Activated CD4-positive, CD25-positive, alpha-beta regulatory T cell (primary cell): ENCODE data around the gene SYNPR.
"Not testable (repeated sequence)": the region's sequence is repeated elsewhere in the genome, so short reads cannot be mapped to it uniquely, and the experiment has no call there.

Experiments
- DNase-seq, 4 experiments: peaks; one replicate each; lab custom pipeline; 2025; lab: John Stamatoyannopoulos, UW

The SYNPR gene

DNA sequence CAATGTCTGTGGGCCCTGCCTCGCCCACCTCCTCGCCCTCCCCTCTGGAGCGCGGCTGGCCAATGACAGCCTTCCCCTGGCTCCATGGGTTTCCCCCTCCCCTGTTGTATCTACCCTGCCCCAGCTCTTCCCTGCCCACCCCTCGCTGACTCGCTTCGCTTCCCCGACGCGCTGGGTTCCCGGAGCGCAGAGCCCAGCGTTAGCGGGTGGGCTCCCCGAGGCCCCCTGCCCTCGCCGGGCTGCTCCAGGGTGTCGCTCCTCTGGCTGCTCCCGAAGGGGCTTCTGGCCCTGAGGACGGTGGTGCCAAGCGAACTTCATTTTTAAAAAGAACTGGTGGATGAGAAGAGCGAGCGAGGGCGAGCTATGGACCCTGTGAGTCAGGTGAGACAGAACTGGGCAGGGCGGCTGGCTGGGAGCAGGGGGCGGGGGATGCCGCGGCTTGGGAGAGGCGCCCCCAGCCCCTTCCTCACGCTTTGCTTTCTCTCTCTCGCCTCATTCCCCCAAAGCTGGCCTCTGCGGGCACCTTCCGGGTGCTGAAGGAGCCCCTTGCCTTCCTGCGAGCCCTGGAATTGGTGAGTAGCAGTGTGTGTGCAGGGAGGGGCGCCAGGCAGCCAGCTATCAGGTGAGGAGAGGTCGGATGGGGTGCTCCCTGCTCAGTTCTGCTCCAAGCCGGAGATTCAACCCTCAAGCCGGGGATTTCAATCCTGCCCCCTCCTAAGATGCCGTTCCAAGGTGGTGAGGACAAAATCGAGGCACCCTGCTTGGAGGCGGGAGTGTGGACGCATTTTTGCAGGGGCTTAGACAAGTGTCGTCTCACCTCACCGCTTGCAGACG is at the start of gene SYNPR:
Gene SYNPR, plus strand, starts transcription at position 138 of the 834 bp plus-strand sequence.
- DNase-seq: no peak

DNA sequence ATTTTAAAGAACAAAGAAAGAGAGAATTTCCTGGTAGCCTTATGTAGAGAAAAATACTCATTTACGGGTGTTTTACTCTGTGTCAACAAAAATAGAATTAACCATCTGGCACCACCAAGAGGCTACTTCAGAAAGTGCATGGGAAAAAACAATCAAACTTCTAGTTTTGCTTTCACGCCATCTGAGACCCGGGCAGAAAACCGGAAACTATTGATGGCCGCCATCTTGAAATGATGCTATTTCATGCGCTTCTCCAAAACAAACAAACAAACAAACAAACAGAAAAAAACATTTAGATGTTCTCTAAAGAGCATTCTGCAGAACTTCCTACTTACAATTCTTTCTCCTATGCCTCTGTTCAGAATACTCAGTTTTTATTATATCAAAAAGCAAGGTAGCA is 49.4 kb upstream of the SYNPR start:
- DNase-seq: no peak

DNA sequence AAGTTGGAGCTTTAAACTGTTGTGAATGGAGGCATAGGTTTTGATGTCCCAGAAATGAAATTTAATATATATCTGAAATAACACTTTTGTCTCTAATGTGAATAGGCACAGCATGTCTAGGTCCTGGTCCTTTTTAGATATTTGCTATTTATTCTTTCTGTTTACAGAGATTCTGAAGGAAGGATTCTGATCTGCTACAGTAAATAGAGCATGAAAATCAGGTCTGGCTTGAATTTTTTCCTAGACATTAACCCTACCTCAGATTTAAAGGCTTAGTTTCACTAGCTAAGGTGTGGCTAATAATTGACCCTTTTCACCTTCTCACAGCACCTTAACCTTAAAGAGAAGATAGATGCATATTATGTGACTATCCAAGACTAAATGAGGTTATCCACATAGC is 48.0 kb upstream of the SYNPR start:
- no peak for DNase-seq

DNA sequence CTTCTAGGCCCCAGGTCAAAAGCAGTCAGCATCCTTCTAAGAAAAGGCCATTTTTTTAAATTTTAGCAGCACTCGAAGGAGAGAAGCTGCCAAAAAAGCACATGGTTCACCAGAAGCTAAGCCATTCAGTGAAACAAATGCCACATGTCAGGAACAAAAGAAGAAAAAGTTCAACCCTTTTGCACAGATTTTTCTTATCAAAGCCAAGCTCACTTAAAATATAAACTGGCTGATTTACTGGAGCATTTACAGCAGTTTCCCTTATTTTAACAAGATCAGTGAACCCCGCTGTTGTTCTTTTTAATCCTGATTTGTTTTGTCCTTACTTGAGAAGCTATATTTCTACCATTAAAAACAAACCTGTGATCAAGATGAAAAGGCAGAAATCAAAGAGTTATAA is 46.5 kb upstream of the SYNPR start:
- DNase-seq: no peak

DNA sequence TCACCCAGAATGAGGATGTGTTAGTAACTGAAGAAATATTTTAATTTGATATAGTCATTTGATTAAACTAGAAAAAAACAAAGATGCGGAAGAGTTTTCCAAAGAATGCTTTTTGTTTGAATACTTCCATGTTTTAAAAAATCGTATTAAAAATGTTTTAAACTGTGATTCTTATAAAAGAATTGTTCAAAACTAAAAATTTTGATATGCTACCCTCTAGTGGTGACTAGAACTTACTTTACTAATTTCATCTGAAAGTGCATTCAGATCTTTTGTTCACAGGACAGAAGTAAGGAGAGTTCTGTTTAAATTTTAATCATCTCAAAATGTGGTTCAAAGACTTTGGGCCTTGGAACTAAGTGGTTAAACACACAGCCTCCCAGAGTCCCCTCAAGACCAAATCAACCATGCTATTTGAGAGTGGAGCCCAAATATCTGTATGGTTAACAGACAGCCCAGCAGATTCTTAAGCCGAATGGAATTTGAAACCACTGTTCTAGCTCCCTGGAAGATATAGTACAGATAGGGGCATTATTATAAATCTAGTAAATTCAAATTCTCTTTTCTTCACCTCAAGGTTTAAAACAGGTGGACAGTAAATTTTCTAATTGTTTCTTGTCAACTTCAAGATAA is 45.2 kb upstream of the SYNPR start:
- no peak for DNase-seq

DNA sequence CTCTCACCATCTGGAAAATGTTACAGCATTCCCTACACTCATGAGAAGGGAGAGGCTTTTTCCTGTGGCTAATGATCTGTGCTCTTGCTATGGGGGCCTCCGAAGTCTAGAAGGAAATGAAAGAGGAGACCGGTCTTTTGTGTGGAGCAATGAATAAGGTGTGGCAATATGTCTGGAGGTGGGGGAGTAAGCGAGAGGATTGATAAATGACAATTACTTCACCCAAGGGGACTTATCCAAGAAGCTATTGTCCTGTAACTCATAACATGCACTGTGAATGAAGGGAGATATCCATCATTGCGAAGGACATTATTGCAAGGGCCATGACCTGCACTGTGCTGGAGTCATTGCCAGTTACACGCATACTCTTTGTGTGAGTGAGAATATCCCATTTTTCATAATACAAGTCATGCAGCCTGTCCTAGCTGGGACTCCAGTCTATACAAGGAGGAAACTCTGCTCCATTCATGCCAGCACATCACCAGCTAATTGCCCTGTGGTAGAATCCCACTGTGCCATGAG is 37.7 kb upstream of the SYNPR start:
- DNase-seq: no peak

DNA sequence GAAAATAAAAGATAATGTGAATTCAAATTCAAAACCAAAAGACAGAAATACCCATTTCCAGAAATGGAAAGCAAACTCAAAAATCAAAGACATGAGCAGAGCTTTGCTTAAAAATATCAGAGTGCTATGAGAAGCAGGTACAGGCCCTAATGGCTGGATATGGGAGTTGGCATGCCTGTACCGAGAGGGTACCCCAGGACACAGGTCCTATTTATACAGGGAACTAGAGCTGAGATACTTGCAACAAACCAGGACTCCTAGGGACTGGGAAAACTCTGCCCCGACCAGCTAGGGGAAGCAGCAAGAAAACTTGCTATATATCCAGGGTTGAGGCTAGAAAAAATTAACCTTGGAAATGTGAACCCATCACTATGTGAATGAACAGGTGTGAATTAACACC is 36.0 kb upstream of the SYNPR start:
- DNase-seq: no peak

DNA sequence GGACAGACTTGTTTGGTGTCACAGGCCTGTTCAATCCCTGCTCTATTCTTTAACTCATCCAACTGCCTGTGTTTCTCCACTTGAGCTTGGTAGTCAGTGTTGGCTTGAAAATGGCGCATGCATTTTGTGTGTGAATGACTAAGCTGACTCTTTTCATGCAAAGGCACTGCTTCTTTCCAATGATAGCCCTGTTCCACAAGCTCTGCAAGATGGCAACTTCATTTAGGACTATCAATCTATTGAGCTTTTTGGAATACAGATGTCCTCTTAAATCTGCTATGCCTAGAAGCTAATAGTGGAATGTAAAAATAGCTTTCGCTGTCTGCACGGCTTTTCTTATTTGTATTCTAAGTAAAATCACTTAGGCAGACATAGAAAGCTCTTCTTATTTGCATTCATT is 33.6 kb upstream of the SYNPR start:
- DNase-seq: no peak

DNA sequence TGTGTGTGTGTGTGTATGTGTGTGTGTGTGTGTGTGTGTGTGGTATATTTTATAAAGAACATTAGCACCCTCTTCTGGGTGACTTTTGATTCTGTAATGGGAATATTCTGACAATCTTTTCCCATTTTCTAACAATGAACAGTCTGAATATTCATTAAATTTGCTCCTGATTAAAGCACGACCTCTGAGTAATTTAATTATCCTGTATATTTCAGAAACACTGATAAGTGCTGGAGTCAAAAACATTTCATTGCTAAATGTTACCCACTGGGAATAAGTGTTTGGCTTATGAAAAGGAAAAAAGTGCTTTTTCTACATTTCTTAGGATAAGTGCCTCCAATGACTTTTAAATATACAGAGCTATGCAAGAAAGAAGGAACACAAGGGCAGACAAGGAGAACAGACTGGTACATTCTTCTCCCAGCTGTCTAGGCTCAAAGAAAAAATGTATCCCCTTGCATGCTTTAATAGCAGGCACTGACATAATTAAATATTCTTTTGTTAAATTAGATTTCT is 32.3 kb upstream of the SYNPR start:
- DNase-seq: no peak

DNA sequence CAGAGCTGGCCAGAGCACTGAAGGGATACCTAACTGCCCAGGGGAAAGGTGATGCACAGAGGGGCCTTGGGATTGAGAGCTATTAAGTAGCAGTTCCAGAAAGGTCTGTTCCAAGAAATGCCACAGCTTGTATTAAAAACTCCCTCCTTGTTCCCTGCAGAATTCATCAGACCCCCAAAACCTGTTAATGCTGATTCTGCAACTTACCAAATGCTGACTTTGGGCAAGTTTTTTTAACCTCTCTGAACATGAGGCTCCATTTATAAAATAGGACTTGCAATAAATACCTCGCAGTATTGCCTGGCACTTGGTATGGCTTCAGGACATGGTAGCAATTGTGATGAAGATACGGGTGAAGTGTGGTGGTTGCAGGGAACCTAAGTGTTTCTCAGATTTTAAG is 30.1 kb upstream of the SYNPR start:
- no peak for DNase-seq

DNA sequence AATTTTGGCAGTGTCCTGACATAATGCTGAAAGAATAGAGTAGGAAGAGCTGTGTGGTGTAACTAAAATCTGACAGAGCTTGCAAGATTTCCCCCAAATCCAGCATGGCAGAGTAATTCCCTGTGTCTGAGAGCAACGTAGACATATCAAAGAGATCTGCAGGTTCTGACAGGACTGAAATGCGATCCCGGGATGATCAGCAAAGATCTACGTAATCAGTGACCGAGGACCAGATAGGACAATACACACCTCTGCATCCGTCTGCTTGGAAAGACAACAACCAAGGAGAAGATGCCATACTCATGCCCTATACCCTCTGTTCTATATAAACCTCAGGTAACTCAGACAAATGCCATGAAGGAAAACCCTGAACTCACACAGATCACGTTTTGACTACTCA is 26.6 kb upstream of the SYNPR start:
- DNase-seq: no peak

DNA sequence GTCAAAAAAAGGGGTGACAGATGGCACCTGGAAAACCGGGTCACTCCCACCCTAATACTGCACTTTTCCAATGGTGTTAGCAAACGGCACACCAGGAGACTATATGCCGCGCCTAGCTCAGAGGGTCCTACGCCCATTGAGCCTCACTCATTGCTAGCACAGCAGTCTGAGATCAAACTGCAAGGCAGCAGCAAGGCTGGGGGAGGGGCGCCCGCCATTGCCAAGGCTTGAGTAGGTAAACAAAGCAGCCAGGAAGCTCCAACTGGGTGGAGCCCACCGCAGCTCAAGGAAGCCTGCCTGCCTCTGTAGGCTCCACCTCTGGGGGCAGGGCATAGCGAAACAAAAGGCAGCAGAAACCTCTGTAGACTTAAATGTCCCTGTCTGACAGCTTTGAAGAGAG is 22.3 kb upstream of the SYNPR start:
- DNase-seq: not testable (repeated sequence)

DNA sequence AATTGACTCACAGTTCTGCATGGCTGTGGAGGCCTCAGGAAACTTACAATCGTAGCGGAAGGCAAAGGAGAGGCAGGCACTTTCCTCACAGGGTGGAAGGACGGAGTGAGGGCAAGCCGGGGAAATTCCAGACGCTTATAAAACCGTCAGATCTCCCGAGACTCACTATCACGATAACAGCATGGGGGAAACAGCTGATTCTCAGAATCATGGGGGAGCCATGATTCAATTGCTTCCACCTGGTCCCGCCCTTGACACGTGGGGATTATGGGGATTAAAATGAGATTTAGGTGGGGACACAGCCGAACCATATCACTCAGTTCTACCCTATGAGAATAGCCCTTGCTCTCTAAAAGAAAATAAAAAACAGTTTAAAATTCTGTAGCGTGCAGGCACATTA is 13.4 kb upstream of the SYNPR start:
- no peak for DNase-seq

DNA sequence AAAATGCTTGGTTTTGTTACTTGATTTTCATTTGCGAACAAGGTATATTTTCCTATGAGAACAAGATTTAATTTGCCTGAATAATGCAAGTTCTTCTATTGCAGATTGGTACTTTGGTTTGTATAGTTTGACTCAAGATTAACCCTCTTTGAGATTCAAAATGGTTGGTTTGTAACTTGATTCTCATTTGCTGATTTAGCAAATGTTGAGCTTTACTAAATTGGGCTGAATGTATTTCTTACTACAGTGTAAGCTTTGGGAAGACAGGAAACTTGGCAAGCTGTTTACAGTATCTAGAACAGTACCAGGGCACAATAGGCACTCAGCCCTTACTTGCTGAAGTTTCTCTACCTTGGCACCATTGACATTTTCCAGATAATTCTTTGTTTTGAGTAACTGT is 3.7 kb upstream of the SYNPR start:
- DNase-seq: no peak

DNA sequence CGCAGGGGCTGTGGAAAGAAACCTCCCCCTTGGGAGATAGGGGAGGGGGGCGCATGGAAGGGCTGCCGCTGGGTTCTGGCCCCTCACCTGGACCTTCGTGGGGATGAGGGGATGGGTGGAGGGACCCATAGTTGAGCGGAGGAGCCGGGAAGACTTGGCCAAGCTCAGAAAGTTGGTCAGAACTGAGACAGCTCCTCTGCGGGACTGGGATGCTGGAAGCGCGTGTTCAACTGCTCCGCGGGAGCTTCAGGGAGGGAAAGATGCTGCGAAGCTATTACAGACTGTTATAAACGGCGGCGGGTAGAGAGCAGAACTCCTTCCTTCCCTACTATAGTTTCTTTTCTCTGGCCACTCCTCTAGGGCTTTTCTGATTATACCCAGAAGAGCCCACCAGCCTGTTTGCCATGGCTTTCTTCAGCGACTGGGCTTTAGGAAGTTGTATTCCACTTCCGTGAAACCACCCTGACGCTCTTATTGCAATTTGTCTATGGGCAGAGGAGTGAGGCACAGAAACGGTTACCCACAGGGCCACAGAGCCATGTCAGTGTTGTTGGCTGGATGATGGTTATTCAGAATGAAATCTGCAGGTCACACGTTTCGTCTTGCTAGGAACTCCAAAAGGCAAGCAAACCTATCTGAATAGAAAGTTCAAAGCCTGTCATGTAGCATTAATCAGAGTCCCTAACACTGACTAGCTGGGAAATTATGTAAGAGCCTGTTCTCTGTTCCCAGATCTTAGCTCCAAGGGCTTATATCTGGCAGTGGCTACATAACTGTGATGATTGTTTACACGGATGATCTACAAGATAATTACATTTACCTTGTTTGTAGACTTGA is 1.1 kb downstream of the SYNPR start:
- no peak for DNase-seq

DNA sequence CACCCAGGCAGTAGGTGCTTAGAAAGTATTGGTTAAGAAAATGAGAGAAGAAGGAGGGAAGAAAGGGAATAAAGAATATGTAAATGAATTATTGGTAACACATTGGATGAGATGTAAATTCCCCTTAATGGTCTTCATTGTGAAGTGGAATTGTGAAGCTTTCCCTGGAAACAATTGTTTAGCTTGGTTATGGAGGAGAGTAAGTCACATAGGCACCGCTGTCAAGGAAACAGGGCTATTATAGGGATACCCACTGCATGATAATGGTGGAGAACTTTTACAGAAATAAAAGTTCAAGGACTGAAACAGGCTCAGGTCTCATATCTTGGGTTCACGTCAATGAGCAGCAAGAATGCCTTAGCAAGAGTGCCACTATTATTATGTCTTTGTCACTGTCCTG is 9.5 kb downstream of the SYNPR start:
- DNase-seq: no peak

DNA sequence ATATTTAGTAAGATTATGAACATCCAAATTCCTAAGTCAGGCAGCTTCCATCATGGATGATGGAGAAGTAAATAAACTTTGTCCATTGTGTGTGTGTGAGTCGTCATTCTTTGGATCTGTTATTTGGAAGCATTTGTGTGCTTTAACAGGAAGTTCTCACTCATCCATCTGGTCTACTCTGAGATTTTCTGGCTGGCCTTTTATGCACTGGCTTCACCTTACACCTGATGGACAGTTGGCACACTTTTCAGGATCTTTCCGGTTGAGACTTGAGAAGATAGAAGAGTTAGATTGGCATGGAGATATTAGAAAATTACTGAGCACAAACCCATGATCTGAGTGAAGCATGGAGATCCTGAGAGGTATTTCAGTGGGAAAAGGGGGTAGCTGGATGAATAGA is 12.6 kb downstream of the SYNPR start:
- no peak for DNase-seq

DNA sequence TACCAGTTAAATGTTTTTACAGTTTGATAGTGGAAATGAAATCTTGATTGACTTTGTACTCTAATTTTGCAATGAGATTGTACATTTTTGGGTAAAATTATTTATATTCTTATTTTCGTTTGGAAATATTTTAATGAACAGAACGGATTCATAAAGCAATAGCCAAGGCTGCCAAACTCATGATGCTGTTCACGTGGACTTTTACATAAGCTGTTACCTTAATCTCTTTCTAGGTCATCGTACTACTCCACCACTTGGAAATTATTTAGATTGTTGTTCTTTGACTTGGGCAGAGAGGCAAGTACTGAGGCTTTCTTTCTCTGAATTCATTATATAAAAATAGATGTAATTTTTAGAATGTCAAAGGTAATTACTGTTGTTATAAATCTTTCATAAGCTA is 16.2 kb downstream of the SYNPR start:
- DNase-seq: no peak

DNA sequence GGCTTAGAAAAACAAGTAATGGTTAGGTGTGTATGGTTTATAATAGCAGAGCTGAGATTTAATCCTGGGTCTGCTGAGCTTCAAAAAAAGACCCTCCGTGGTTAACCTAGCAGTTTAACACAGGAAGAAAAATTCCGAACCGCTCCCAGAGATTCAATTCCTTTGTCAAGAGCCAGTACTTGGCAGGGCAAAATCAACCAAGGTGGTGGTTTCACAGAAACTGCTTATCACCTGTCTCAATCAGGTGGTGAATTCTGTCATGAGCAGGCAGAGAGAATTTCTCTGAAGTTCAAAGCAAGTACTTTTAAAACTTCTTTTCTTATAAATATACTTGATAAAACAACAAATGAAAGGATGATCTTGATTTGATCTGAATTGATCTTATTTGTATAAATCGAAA is 17.2 kb downstream of the SYNPR start:
- DNase-seq: no peak

DNA sequence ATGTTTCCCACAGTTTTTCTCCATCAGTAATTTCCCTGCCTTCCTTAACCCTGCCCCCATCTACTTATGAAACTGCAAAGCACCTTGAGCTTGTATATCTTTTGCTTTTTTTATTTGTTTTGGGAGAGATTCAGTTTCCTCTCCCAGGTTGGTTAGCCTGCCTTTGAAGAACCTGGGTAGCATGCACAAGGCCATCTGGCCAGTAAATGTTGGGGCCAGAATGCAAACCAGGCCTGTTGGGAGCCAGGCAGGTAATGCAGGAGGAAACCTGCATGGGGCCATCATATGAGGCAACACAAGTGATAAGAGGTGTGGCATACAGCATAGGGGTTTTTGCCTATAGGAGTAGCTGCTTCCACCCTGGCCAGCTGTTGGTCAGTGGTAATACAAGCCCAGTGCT is 17.7 kb downstream of the SYNPR start:
- no peak for DNase-seq

DNA sequence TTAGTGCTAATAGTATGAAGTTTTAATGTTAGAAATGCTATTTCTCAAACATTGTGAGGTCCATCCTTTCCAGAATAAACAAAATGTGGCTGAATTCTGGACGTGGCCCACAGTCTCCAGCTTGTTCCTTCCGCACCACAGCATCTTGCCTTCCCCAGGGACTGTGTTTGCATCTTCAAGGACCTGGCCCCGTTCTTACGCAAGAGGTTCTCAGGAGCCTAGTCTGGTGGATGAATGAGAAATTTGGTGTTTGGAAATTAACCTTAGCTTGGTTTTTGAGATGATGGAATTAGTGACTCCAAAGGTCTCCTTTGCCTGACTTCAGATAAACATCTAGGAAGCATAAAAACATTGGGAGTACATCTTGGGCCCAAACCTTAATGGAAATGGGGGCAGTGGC is 18.1 kb downstream of the SYNPR start:
- no peak for DNase-seq

DNA sequence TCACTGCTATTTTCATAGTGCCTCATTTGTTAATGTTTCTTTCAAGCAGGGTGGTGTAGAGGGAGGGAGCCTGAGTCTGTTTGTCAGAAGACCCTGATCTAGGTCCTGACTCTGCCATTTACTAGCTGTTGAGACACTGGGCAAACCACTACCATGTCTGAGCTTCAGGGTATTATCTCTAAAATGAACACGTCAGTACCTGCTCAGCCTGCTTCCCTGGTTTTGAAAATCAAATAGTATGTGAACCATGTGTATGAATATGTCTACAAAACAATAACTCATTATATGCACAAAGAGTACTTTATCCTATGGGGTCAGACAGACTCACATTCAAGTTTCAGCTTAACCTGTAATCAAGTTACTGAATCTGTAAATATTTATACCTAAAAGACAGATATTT is 25.1 kb downstream of the SYNPR start:
- DNase-seq: no peak

DNA sequence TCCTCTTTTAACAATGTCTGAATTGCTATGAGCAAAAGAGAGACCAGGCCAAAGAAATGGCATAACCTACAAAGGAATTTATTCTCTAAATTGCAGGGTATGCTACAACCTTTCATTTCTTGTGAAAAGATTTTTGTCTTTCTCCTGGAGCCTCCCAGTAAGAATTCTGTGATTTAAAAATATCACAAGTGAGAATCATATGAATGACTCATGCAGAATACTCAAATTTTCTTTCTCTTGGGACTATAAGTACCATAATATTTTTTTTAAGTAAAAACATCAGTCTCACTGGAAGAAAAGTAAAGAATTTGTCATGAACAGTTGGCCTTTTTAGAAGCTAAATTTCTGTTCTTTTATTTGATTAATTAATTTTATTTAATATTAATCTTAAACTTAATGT is 26.3 kb downstream of the SYNPR start:
- DNase-seq: no peak
